SU-DHL-6 (cell line): Measurements from ENCODE around the gene DNAAF3.

Experiments
- H2AFZ ChIP-seq: fragments of 200-600 bp; sonication (generic); 2 replicates; pipeline ENCODE4 v1.6.1; 2014; ENCODE audit warnings: low read depth, mild to moderate bottlenecking, moderate library complexity, mixed read lengths, antibody characterized with exemption, low read length; ENCODE audit not compliant: severe bottlenecking
- H3F3A ChIP-seq: fragments of 200-600 bp; shearing (Covaris generic); 2 replicates; pipeline ENCODE4 v1.6.0; 2016; ENCODE audit warnings: antibody characterized with exemption, mild to moderate bottlenecking; ENCODE audit not compliant: insufficient read depth
- H3K27ac ChIP-seq: fragments of 200-600 bp; sonication (generic); 2 replicates; pipeline ENCODE4 v1.5.1; 2016; ENCODE audit warnings: low read depth, mild to moderate bottlenecking, low read length, moderate library complexity, mixed read lengths
- H3K27me3 ChIP-seq: fragments of 200-600 bp; sonication (generic), shearing (Covaris generic); 2 replicates; pipeline ENCODE4 v1.6.0; 2014; ENCODE audit warnings: mild to moderate bottlenecking, low read length
- H3K36me3 ChIP-seq: fragments of 200-600 bp; sonication (generic); 2 replicates; pipeline ENCODE4 v1.6.1; 2014; ENCODE audit warnings: mild to moderate bottlenecking, low read length, mixed read lengths
- H3K4me2 ChIP-seq: fragments of 300-600, 200-600 bp; shearing (Covaris generic), sonication (generic); 2 replicates; pipeline ENCODE4 v1.6.0; 2014; ENCODE audit warnings: low read length, low read depth, mild to moderate bottlenecking; ENCODE audit not compliant: poor library complexity, severe bottlenecking
- H3K4me3 ChIP-seq: fragments of 200-600 bp; sonication (generic); 2 replicates; pipeline ENCODE4 v1.5.1; 2014; ENCODE audit warnings: antibody characterized with exemption, low read length, mild to moderate bottlenecking, mixed read lengths; ENCODE audit not compliant: insufficient read depth, poor library complexity, severe bottlenecking
- H3K79me2 ChIP-seq: fragments of 200-600 bp; sonication (generic); 2 replicates; pipeline ENCODE4 v1.6.1; 2014; ENCODE audit warnings: mild to moderate bottlenecking, low read length, moderate library complexity; ENCODE audit not compliant: insufficient read depth
- H3K9ac ChIP-seq: fragments of 200-600 bp; sonication (generic); 2 replicates; pipeline ENCODE4 v1.7.0; 2014; ENCODE audit warnings: mild to moderate bottlenecking, low read length
- H3K9me2 ChIP-seq: fragments of 200-600 bp; sonication (generic); replicated peaks from 2 replicates; pipeline ENCODE4 v1.6.1; 2014; ENCODE audit warnings: low read length; ENCODE audit not compliant: insufficient read depth
- H3K9me3 ChIP-seq: fragments of 200-600 bp; sonication (generic); 2 replicates; pipeline ENCODE4 v1.6.1; 2014; ENCODE audit warnings: low read length, mixed read lengths; ENCODE audit not compliant: insufficient read depth
- H4K20me1 ChIP-seq: fragments of 200-600 bp; sonication (generic); 2 replicates; pipeline ENCODE4 v1.6.1; 2014; ENCODE audit warnings: low read depth, mild to moderate bottlenecking, antibody characterized with exemption, low read length, moderate library complexity, mixed read lengths
- EZH2phosphoT487 ChIP-seq: fragments of 200-600 bp; sonication (generic), shearing (Covaris generic); conservative IDR thresholded peaks from 2 replicates; pipeline ENCODE4 v1.6.1; 2018; ENCODE audit warnings: mild to moderate bottlenecking, antibody characterized with exemption, low read length, moderate library complexity, mixed read lengths
- TF ChIP-seq, protein P1 (sequence below): fragments of 200-600 bp; sonication (generic); IDR thresholded peaks from one replicate; pipeline ENCODE4 v1.5.1; 2017; ENCODE audit warnings: antibody characterized with exemption, mild to moderate bottlenecking, low read length, moderate library complexity; ENCODE audit not compliant: insufficient read depth, poor library complexity, severe bottlenecking

DNAAF3 gene

DNA sequence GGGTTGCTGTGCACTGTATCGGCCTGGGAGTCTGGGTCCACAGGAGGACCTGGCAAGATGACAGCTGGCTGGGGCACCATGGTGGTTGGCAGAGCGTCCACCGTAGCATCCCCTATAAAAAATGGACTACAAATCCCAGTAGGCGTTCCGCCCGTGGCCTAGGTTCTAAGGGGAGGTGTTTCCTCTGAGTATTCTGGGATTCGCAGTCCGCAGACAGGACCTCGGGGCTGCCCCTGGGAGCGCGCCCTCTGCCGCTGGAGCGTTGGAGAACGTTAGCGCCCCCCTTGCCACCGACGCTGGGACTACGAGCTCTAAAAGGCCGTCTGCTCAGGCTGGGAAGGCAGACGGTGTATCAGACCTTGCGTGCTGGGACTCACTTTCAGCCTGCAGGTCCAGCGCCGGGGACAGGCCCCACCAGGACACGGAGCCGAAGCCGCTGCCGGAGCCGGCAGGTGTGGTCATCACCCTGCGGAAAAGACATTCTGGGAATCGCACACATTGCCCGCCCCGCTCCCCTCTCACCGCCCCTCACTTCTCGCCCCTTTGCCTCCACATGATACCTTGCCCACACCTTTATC is 372 bp downstream of the DNAAF3 start:
- Histone ChIP-seq H3K27ac (no peak overlapping the region), H3K4me3 (no peak overlapping the region), H3K9me3 (no peaks in the 10 kb centered on the region), H3K4me2 (no peak overlapping the region), H3K36me3 (no peaks in the 10 kb centered on the region), H3K79me2 (no peaks in the 10 kb centered on the region), H3K9me2 (no peaks in the 10 kb centered on the region), H2AFZ (no peak overlapping the region), H4K20me1 (no peaks in the 10 kb centered on the region), H3F3A (0 out of 2 replicates have a peak, but pooled peaks cover 3% of the 10 kb centered on the region), H3K9ac (no peak overlapping the region), H3K27me3 (no peaks in the 10 kb centered on the region)
- TF ChIP-seq EZH2phosphoT487 = no peak
- TF ChIP-seq, protein P1, sequence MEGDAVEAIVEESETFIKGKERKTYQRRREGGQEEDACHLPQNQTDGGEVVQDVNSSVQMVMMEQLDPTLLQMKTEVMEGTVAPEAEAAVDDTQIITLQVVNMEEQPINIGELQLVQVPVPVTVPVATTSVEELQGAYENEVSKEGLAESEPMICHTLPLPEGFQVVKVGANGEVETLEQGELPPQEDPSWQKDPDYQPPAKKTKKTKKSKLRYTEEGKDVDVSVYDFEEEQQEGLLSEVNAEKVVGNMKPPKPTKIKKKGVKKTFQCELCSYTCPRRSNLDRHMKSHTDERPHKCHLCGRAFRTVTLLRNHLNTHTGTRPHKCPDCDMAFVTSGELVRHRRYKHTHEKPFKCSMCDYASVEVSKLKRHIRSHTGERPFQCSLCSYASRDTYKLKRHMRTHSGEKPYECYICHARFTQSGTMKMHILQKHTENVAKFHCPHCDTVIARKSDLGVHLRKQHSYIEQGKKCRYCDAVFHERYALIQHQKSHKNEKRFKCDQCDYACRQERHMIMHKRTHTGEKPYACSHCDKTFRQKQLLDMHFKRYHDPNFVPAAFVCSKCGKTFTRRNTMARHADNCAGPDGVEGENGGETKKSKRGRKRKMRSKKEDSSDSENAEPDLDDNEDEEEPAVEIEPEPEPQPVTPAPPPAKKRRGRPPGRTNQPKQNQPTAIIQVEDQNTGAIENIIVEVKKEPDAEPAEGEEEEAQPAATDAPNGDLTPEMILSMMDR = no peak

DNA sequence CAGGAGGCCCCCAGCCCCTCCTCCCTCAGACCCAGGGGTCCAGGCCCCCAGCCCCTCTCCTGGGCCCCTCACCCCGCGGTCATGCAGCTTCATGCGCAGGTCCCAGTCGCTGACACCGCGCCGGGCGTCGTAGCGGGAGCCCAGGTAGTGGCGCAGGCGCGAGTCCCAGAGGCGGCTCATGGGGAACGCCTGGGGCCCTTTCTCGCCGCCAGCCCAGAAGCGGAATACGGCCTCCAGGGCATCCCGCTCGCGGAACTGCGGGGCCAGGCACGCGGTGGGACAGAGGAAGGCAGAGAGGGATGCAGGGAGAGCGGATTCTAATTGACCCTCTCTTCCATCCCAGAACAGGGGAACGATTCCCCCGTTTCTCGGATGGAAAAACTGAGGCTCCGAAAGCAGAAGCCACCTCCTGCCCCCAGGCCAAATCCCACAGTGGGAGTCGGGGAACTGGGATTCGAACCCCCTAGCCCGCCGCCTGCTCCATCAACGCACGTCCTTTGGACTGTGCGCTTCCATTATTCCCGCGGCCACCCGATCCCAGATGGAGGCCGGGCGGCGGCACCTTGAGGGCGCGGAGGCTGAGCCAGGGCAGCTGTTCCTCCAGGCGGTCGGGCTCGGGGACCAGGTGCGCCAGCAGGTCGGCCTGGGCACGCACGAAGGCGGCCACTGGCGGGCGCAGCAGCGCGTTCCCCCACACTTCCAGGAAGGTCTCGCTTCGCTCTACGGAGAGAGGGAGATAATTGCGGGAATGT is 4.7 kb downstream of the DNAAF3 start:
- Histone ChIP-seq H3K27me3 (no peaks in the 10 kb centered on the region), H2AFZ (no peak overlapping the region), H3K9me3 (no peaks in the 10 kb centered on the region), H3K9ac (no peak overlapping the region), H3K36me3 (no peaks in the 10 kb centered on the region), H3F3A (0 out of 2 replicates have a peak, but pooled peaks cover 3% of the 10 kb centered on the region), H3K4me2 (no peak overlapping the region), H3K27ac (no peak overlapping the region), H3K79me2 (no peaks in the 10 kb centered on the region), H3K4me3 (no peak overlapping the region), H4K20me1 (no peaks in the 10 kb centered on the region), H3K9me2 (no peaks in the 10 kb centered on the region)
- no peak for TF ChIP-seq EZH2phosphoT487
- TF ChIP-seq, protein P1 = no peak

DNA sequence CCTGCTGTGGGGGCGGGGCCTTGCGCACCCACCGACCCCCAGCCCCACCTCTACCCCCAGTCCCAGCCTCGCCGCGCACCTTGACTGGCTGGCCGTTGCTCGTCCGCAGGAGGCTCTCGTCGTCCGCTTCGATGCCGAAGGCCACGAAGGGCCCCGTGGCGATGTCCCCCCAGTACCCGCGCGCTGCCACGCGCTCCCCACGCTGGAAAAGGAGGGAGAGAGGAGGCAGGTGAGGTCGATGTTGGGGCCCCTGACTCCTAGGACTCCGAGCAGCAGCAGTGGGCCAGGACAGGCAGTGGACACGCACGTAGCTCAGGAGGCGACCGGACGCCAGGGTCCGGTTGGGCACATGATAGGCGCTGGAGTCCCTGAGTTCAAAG is 5.4 kb downstream of the DNAAF3 start:
- H3K27ac ChIP-seq = no peak overlapping the region
- no peak overlapping the region for H3K4me2 ChIP-seq
- no peaks in the 10 kb centered on the region for H3K27me3 ChIP-seq
- TF ChIP-seq EZH2phosphoT487 = no peak
- TF ChIP-seq, protein P1 = no peak
- no peaks in the 10 kb centered on the region for H3K9me2 ChIP-seq
- H3K9me3 ChIP-seq = no peaks in the 10 kb centered on the region
- no peak overlapping the region for H3K9ac ChIP-seq
- H2AFZ ChIP-seq = no peak overlapping the region
- H3K36me3 ChIP-seq = no peaks in the 10 kb centered on the region
- no peak overlapping the region for H3K4me3 ChIP-seq
- H4K20me1 ChIP-seq = no peaks in the 10 kb centered on the region
- H3F3A ChIP-seq = 0 out of 2 replicates have a peak, but pooled peaks cover 3% of the 10 kb centered on the region
- no peaks in the 10 kb centered on the region for H3K79me2 ChIP-seq
